GM03348 (cell line): ENCODE data around the gene PHTF2.

Experiments
- DNase-seq: peaks from one replicate; pipeline ENCODE4 v3.0.0; 2012; ENCODE audit warnings: low spot score

The PHTF2 gene

DNA sequence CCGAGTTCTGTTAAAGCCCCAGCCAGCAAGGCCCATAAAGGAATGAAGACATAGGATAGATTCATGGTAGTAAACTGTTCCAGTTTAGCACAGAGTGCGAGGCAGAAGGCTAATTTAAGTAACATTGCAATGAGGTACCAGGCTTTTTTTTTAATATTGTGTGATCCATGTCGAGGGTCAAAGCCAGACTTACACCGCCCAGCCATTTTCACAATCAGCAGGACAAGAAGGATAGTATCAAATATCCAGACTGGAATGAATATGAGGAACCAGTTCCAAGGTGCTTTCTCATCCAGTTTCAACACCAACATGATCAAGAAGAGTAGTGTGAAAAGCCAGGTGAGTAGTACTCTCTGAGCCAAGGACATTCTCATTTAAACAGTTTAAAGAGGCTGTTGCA is 4.6 kb upstream of the PHTF2 start:
- DNase-seq = no peak

DNA sequence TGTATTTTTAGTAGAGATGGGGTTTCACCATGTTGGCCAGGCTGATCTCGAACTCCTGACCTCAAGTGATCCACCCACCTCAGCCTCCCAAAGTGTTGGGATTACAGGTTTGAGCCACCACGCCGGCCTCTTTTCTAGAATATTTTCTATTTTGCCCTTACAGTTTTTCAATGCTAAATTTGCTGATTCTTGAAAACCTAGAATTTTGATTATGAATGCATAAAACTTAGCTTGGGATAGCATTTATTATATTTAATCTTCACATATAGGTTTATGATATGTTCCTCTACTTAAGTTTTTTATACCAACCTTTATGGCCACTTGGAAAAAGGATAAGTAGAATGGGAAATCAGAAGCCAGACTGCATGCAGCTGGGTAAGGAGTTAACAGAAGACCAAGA is 2.5 kb upstream of the PHTF2 start:
- no peak for DNase-seq

DNA sequence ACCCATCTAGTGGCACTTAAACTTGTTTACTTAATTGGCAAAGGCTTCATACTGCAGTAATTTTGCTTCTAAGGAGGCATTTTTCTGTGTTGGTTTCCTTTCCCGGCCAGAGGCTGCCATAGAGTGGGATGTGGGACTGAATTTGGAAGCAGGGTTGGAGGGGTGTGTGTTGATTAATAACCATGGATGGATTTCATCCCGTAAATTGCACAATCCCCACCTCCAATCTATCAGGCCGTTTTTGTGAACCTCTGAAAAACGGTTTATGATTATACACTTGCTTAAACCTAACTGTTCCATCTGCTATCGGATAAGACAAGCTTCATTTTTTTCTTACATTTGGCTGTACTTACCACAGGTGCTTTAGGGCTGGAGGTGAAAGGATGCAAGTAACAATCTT is 1.6 kb upstream of the PHTF2 start:
- DNase-seq = no peak

DNA sequence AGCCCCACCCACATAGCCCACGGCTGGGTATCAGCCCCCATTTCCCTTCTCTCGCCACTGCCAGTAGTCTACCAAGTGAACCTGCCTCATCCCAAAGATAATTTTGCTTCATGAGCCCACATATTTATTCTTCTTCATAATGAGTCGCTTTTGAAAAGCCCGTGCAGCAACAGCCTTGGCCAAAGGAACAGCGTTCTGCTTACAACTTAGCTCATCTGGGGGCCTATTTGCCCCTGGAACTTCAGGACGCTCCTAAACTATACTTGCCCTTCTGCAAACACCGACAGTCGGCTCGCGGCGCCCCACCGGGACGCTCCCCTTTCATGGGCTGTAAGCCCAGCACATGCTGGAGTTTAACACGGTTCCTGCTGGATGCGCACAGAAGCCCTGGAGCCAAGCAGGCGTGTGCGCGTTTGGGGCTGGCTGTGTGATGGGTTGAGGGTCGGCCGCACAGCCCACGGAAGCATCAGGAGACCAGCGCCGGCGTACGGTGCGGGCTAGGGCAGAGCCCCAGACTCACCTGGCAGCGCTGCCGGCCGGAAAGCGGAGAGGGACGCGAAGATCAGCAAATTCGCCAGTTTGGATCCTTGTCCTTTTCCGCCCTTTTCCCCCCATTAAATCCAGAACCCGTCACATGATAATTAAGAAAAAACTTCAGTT is 709 bp upstream of the PHTF2 start:
- DNase-seq = peak; percentile 49

DNA sequence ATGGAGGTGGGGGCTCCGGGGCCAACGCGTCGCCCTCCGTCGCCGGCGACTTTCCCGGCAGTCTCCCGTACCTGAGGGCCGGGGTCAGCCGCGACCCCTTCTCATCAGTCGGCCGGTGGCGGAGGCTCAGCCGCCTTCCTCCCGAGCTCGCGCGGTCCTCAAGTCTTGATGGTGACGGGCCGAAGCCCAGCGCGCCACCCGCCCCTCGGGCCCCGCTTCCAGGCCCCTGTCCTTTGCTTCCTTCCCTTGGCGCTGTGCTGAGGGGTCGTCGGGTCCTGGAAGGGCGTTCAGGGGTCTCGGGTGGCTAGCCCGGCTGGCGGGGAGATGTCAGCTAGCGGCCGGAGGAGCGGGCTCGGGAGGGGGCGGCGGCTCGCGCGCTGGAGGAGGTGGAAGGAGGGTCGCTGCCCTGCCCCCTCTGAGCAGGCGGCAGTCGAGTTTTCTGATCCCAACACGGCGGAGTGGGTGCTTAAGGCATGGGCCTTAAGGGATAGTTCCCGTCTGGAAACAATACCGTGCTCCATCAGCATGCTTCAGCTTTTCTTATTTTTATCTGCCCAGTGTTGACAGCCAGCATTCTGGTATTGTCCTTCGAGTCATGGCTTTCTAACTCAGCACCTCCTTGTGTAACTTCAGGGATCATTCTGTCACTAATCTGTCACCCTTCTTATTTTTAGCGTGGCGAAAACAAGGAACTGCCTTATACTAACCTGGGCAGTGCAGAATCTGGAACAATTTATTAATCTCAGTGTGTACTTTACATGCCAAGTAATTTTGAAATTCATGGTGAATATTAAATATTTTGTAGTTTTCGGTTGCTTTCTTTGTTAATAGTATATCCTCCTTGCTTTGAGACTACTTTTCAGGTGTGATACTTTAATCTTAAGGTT is 748 bp downstream of the PHTF2 start:
- peak; percentile 43 for DNase-seq

DNA sequence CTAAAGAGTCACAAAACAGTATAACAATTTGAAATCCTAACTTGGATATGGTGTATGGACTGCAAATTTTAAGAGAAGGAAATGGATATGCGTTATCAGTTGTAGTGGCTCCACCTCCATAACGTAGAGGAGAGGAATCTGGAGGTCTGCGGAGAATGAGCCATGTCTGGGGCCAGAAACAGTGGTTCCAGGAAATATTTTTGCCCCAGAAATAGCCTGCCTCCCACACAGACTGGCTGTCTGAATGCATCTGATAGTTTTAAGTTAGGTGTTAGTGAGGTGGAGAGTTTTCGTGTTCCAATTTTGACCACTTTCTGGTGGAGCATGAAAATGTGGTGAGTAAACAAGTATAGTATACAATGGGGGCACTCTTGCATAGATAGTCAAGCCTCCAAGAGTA is 1.6 kb downstream of the PHTF2 start:
- peak; percentile 9 for DNase-seq

DNA sequence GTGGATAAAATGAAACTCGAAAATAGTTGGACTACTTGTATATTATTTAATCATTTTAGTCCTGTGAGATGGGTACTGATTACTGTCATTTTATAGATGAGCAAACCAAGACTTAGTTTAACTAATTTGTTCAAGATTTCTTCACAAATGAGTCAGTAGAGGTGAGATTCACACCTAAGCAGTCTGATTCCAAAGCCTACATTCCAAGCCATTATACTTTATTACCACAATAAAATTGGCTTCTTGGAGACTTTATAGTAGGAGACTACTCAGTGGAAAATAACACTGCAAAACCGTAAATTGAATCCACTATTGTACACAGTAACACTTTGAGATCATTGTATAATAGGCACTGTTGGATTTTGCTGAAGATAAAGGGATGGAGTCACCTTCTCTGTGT is 2.2 kb downstream of the PHTF2 start:
- DNase-seq = no peak

DNA sequence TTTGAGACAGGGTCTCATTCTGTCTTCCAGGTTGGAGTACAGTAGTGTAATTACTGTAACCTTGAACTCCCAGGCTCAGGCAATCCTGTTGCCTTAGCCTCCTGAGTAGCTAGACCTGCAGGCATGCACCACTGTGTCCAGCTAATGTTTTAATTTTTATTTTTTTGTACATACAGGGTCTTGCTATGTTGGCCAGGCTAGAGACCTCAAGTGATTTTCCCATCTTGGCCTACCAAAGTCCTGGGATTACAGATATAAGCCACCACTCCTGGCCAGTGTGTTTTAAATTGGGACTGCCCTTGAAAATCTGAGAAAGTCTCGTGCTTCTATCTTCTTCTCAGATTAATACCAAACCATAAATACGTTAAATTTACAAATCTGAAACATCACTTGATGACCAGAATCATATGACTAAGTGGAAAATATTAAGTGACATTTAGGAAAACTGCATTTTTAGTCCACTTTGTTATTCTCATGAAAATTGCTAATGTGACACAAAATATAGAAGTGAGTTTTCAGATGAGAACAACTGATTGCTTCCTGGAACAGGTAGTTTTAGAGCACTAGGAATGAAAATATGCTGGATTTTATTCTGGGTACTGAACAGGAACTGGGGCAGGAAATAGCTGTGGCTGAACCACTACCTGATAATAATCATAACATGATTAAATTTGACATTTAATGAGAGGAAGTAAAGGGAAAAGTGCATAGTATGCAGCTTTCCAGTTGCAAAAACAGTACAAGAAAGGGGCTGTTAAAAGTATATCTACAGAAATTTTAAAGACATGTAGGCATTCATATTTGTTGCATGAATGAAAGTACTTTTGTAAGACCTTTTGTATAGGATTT is 4.2 kb downstream of the PHTF2 start:
- peak; percentile 13 for DNase-seq

DNA sequence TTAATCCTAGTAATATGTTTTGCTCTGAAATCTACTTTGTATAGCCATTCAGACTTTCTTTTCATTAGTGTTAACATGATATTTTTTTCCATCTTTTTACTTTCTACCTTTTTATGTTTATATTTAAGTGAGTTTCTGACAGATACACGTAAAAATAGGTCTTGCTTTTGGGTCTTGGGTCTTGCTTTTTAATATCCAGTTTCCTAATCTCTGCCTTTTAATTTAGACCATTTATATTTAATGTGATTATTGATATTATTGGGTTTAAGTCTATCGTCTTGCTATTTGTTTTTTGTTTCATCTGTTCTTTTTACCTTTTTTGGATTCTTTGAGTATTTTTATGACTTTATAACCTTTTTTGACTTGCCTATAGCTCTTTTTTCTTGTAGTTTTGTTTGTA is 7.9 kb downstream of the PHTF2 start:
- DNase-seq = no peak

DNA sequence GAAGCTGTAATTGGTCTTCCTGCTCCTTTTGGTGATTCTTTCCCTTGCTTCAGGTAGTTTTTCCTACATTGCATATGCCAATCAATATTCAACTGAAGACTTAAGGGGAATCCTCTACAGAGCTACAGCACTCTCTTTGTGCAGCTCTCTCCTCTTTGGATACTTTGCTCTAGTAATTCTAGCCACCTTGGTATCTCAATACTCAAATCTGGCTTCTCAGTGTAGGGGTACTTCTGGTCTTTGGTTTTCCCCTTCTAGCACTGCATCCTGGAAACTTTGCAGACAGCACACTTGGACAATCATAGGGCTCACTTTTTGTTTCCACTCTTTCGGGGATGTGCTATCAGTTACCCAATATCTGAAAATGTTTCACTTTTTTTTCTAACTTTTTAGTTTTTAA is 9.9 kb downstream of the PHTF2 start:
- DNase-seq = no peak

DNA sequence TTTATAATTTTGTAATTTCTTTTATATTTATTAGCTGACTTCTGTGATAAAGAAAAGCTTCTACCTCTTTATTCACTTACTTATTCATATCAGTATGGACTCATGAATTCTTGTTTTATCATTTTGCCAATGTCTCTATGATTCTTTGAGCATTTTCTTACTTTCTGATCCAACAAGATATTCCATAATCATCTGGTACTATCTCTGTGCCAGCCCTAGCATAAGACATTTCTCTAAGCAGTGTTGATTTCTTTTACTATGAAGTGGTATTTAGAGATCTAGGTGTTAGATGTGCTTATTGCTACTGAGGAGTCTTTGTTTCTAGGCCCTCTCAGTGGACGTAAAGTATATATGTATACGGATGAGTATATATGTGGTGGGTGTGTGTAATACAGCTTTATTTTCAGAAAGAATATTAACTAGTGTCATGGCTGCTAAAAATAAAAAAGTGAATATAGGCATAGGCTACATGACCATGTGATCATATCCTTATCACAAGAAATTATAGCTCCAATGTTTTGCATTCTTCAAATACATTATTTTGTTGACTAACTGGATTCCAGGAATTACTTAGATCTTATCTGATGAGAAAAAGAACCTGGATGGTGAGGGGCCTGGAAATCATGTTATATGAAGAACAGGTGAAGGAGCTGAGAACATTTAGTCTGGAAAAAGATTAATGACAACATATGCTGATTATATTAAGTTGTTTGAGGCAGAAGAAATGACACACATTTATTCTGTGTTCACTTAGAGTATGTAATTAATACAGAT is 13.1 kb downstream of the PHTF2 start:
- no peak for DNase-seq

DNA sequence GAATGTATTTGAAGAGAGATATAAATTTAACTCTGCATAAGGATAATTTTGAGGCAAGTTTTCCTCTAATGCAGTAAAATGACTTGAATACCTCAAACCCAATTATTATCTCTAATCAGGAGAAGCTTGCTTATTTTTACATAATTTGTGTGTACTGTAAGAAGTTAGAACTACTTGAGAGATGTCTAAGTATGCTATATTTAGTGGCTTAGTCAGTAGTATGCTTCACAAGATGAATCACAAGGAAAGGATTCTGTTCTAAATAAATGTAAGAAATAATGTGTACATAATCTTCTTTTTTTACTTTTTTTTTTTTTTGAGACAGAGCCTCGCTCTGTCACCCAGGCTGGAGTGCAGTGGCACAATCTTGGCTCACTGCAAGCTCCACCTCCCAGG is 13.7 kb downstream of the PHTF2 start:
- DNase-seq = peak; percentile 59

DNA sequence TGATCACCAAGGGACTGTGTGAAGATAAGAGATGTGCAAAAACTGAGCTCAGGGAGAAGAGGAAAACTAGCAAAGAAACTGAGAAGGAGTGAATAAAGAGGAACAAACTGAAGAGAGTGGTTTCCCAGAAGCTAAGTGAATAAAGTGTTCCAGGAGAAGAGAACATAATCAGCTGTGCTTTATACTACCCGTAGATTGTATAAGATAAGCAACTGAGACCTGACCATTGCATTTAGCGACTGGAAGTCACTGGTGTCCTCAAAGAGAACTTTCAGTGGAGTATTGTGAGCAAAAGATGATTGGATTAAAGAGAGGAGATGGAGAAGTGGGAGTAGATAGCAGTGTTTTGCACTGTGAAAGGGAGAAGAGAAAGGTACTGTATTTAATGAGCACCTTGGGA is 14.6 kb downstream of the PHTF2 start:
- DNase-seq = no peak

DNA sequence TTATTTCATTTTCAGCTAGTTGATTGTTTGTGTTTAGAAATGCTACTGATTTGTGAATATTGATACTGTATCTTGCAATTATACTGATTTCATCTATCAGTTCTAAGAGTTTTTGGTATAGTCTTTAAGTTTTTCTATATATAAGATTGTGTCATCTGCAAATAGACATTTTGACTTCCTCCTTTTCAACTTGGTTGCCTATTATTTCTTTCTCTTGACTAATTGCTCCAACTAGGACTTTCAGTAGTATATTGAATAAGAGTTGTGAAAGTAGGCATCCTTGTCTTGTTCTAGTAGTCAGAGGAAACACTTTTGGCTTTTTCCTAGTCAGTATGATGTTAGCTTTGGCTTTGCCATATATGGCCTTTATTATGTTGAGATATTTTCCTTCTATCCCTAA is 20.4 kb downstream of the PHTF2 start:
- DNase-seq = no peak

DNA sequence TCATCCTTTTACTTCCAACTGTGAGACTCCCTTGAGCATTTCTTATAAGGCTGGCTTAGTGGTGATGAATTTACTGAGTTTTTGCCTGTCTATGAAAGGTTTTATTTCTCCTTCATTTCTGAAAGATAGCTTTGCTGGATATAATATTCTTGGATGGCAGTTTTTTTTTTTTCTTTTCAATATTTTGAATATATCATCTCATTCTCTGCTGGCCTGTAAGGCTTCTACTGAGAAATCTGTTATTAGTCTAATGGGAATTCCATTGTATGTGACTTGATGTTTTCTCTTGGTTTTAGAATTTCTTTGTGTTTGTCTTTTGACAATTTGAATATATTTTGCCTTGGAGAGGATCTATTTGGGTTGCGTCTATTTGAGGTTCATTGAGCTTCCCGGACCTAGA is 22.4 kb downstream of the PHTF2 start:
- no peak for DNase-seq

DNA sequence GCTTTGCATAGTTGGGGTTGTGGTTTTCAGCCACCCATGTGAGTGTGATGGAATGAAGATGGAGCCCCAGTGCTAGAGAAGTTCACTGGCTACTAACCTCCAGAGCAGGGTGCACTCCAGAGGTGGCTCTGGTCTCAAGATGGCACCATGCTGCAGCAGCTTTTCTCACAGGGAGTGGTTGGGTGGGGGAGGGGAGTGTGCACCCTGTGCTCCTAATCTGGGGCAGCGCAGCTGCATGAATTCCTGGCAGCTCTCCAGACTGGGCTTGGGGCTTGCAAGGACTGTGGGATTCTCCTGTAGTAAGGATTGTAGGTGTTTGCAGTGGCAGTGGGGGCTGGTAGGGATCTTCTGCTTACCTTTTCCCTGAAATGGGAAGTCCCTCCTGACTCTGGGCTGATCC is 23.7 kb downstream of the PHTF2 start:
- DNase-seq = no peak

DNA sequence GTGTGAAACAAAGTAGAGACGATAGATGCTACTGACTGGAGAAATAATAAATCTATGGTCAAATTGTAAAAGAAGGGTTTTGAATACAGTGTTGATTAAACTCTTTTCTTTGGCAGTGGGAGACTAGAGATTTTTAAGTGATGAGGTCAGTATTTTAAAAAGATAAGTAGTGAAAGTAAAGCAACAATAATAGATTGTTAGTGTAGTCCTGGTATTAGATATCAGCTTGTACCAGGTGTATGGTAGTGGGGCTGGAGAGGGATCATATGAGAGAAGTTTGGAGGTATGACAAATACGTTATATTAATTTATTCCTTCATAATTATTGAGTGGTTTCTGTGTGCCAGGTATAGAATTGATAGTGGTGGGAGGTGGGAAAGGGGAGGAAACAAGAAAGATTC is 25.2 kb downstream of the PHTF2 start:
- DNase-seq = no peak

DNA sequence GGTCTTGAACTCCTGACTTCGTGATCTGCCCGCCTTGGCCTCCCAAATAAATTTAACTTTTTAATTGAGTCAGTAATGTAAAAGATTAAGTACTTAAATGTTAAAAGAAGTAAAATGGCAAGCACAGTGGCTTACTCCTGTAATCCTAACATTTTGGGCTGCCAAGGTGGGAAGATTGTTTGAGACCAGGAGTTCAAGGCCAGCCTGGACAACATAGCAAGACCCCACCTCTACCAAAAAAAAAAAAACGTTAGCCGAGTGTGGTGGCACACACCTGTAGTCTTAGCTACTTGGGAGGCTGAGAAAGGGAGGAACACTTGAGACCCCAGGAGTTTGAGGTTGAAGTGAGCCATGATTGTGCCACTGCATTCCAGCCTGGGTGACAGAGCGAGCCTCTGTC is 26.1 kb downstream of the PHTF2 start:
- no peak for DNase-seq

DNA sequence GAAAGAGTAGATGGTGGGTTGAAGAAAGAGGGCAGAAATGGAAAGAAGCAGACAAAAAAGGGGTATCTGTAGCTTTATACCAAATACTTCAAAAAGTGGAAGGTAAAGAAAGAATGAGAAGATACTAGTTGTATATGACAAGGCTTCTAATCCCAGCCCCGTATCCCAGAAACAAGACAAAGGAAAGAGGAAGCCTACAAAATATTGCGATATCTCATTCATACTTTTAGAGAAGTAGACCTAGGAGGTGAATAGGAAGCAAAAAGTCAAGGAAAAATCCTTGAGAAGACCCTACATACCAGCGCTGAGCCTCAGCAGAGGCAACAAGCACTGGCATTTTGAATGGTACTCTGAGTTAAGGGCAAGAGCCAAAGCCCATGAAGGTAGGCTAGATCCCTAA is 26.6 kb downstream of the PHTF2 start:
- no peak for DNase-seq

DNA sequence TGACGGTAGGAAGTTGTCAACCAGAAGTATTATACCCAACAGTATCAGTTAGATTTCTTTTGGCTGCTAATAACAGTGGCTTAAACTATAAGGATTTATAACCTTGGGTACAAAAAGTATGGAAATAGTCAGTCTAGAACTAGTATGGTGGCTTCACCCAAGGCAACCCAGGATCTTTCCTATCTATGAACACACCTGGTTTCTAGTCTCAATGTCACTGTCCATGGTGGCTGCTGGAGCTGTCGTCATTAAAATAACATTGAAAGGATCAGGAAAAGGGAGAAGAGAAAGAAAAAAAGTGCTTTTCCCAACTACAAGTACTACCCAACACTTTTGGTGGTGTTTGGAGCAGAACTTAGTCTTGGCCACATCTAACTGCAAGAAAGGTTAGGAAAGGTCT is 27.7 kb downstream of the PHTF2 start:
- DNase-seq = no peak

DNA sequence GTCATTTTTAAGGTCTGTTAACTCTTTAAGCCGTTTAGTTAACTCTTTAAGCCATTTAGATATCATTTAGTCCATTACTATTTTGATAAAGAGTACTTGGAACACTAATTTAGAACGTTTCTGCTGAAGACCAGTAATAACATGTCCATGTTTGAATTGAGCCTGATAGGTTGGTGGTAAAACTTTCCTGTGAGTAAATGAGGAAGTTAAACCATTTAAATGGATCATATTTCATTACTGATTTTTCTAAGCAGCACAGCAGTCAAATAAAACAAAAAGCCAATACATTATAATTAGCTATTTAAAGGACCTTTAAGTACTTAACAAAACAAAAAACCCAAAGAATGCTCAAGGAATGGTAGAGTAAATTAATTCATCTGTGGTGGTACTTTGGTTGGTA is 29.4 kb downstream of the PHTF2 start:
- DNase-seq = no peak
